ENCODE results near the gene CSTA. TPM values are rescaled to one million over a fixed set of nuclear protein-coding genes. Genes with fewer than 3 reads are reported as not detected.
A peak's percentile ranks its signal among the peaks of the same experiment; 100 is the strongest.

CSTA gene
- total and polyA plus RNA-seq, 7 experiments from 2014 or later: 0.30 to 44.4 (median 0.81) TPM; not detected in 2

GRCh38 chr3:122315619-122316018 lies 9.4 kb upstream of the CSTA start:
- ATAC-seq (no peak), DNase-seq (no peak)
- ChIA-PET POLR2A (no interaction called here), CTCF (no interaction called here)
- H3K27ac Mint-ChIP-seq: no peak overlapping the region
- H3K4me3 Mint-ChIP-seq: no peak overlapping the region
- Histone ChIP-seq H3K9me3 (ENCODE audit: control insufficient read depth in 2 of 3, low read length in 3 of 3) (no peaks in the 10 kb centered on the region), H3K27ac (ENCODE audit: low read depth, low read length) (no peak overlapping the region), H3K36me3 (ENCODE audit: control insufficient read depth in 2 of 3, insufficient read depth in 3 of 3, low read length in 3 of 3) (no peaks in the 10 kb centered on the region), H3K27me3 (ENCODE audit: control insufficient read depth in 2 of 2, insufficient read depth in 2 of 2, low read length in 2 of 2) (no peaks in the 10 kb centered on the region), H3K4me3 (ENCODE audit: low read length) (no peak overlapping the region), H3K4me1 (ENCODE audit: control insufficient read depth in 2 of 2, insufficient read depth in 2 of 2, low read length in 2 of 2) (no peaks in the 10 kb centered on the region)
- peaks cover 3 to 11% (median 4%) of the 10 kb centered on the region in 5 donors for H3K36me3 Mint-ChIP-seq
- peaks cover 5 to 15% (median 8%) of the 10 kb centered on the region in 7 donors for H3K4me1 Mint-ChIP-seq
- peaks cover 0 to 23% (median 6%) of the 10 kb centered on the region in 11 donors for H3K9me3 Mint-ChIP-seq
- intact Hi-C loops (cut with micrococcal nuclease): no loop called here
- H3K27me3 Mint-ChIP-seq: peaks cover 0 to 15% (median 9%) of the 10 kb centered on the region in 5 donors

GRCh38 chr3:122316368-122316767 lies 8.7 kb upstream of the CSTA start:
- no peaks in the 10 kb centered on the region for H3K27me3 ChIP-seq (ENCODE audit: control insufficient read depth in 2 of 2, insufficient read depth in 2 of 2, low read length in 2 of 2)
- ChIA-PET CTCF (no interaction called here), POLR2A (no interaction called here)
- DNase-seq (no peak), ATAC-seq (no peak)
- H3K4me3 ChIP-seq (ENCODE audit: low read length): no peak overlapping the region
- no peaks in the 10 kb centered on the region for H3K4me1 ChIP-seq (ENCODE audit: control insufficient read depth in 2 of 2, insufficient read depth in 2 of 2, low read length in 2 of 2)
- no peak overlapping the region for H3K4me3 Mint-ChIP-seq
- H3K27ac Mint-ChIP-seq: no peak overlapping the region
- H3K9me3 ChIP-seq (ENCODE audit: control insufficient read depth in 2 of 3, low read length in 3 of 3): no peaks in the 10 kb centered on the region
- intact Hi-C loops (cut with micrococcal nuclease): no loop called here
- peaks cover 7 to 19% (median 10%) of the 10 kb centered on the region in 7 donors for H3K4me1 Mint-ChIP-seq
- no peak overlapping the region for H3K27ac ChIP-seq (ENCODE audit: low read depth, low read length)
- H3K36me3 Mint-ChIP-seq: peaks cover 3 to 16% (median 4%) of the 10 kb centered on the region in 5 donors
- H3K27me3 Mint-ChIP-seq: peaks cover 0 to 14% (median 9%) of the 10 kb centered on the region in 5 donors
- H3K36me3 ChIP-seq (ENCODE audit: control insufficient read depth in 2 of 3, insufficient read depth in 3 of 3, low read length in 3 of 3): no peaks in the 10 kb centered on the region
- H3K9me3 Mint-ChIP-seq: peaks cover 0 to 23% (median 6%) of the 10 kb centered on the region in 11 donors

- H3K27me3 ChIP-seq (ENCODE audit: control insufficient read depth in 2 of 2, insufficient read depth in 2 of 2, low read length in 2 of 2): no peaks in the 10 kb centered on the region
- H3K36me3 Mint-ChIP-seq: peaks cover 3 to 19% (median 4%) of the 10 kb centered on the region in 5 donors
- H3K27ac Mint-ChIP-seq: no peak overlapping the region
- ChIA-PET POLR2A (no interaction called here), CTCF (no interaction called here)
- DNase-seq (no peak), ATAC-seq (no peak)
- no peaks in the 10 kb centered on the region for H3K9me3 ChIP-seq (ENCODE audit: control insufficient read depth in 2 of 3, low read length in 3 of 3)
- no peak overlapping the region for H3K27ac ChIP-seq (ENCODE audit: low read depth, low read length)
- intact Hi-C loops (cut with micrococcal nuclease): no loop called here
- no peak overlapping the region for H3K4me3 ChIP-seq (ENCODE audit: low read length)
- H3K27me3 Mint-ChIP-seq: peaks cover 0 to 14% (median 9%) of the 10 kb centered on the region in 5 donors
- peaks cover 0 to 23% (median 9%) of the 10 kb centered on the region in 11 donors for H3K9me3 Mint-ChIP-seq
- peaks cover 16 to 29% (median 21%) of the 10 kb centered on the region in 7 donors for H3K4me1 Mint-ChIP-seq
- H3K4me3 Mint-ChIP-seq: no peak overlapping the region
- H3K36me3 ChIP-seq (ENCODE audit: control insufficient read depth in 2 of 3, insufficient read depth in 3 of 3, low read length in 3 of 3): no peaks in the 10 kb centered on the region
- peaks cover 0 to 13% of the 10 kb centered on the region in 2 donors for H3K4me1 ChIP-seq (ENCODE audit: control insufficient read depth in 2 of 2, insufficient read depth in 2 of 2, low read length in 2 of 2)
Observed at GRCh38 chr3:122318620-122319019, 6.4 kb upstream of the CSTA start.

GRCh38 chr3:122322095-122323075 lies 2.7 kb upstream of the CSTA start:
- Mint-ChIP-seq H3K4me3 (peak overlapping the region in 6 of 10 donors; percentile 7 to 59 (median 40)), H3K27me3 (peaks cover 0 to 16% (median 0%) of the 10 kb centered on the region in 5 donors), H3K36me3 (peaks cover 3 to 19% (median 4%) of the 10 kb centered on the region in 5 donors), H3K27ac (peak overlapping the region in 8 of 9 donors; percentile 3 to 80 (median 52)), H3K9me3 (peaks cover 0 to 23% (median 9%) of the 10 kb centered on the region in 11 donors), H3K4me1 (peaks cover 16 to 35% (median 21%) of the 10 kb centered on the region in 7 donors)
- Histone ChIP-seq H3K4me3 (ENCODE audit: low read length) (no peak overlapping the region), H3K36me3 (ENCODE audit: control insufficient read depth in 2 of 3, insufficient read depth in 3 of 3, low read length in 3 of 3) (no peaks in the 10 kb centered on the region), H3K4me1 (ENCODE audit: control insufficient read depth in 2 of 2, insufficient read depth in 2 of 2, low read length in 2 of 2) (peaks cover 0 to 13% of the 10 kb centered on the region in 2 donors), H3K27me3 (ENCODE audit: control insufficient read depth in 2 of 2, insufficient read depth in 2 of 2, low read length in 2 of 2) (no peaks in the 10 kb centered on the region), H3K27ac (ENCODE audit: low read depth, low read length) (peak overlapping the region; percentile 22), H3K9me3 (ENCODE audit: control insufficient read depth in 2 of 3, low read length in 3 of 3) (no peaks in the 10 kb centered on the region)
- peak in 8 of 9 donors; percentile 35 to 70 (median 59) for DNase-seq
- ChIA-PET CTCF (interaction anchor here (0.7 to 1.1 kb wide), 2 partner anchors 17 to 767 kb away, joined by 3 read pairs; no protein-coding TSS in a partner anchor), POLR2A (interaction anchor here (1.0 to 1.4 kb wide), 2 partner anchors 11 to 63 kb away, joined by 3 to 6 read pairs; no protein-coding TSS in a partner anchor)
- intact Hi-C loops (cut with micrococcal nuclease): loop anchor here in 1 of 2 donors (1.0 to 5.0 kb wide), 2 partner anchors 9 to 60 kb away; partner anchors contain the start of genes FAM162A and MIX23
- peak; percentile 96 for ATAC-seq

- peaks cover 0 to 8% (median 0%) of the 10 kb centered on the region in 5 donors for H3K36me3 Mint-ChIP-seq
- ChIA-PET POLR2A (no interaction called here), CTCF (interaction anchor here (0.5 kb wide), 1 partner anchor 557 kb away, joined by 3 read pairs; no protein-coding TSS in a partner anchor)
- ATAC-seq (no peak), DNase-seq (no peak)
- no peaks in the 10 kb centered on the region for H3K9me3 ChIP-seq (ENCODE audit: control insufficient read depth in 2 of 3, low read length in 3 of 3)
- H3K27ac Mint-ChIP-seq: no peak overlapping the region
- no peak overlapping the region for H3K4me3 Mint-ChIP-seq
- intact Hi-C loops (cut with micrococcal nuclease): no loop called here
- peaks cover 0 to 13% of the 10 kb centered on the region in 2 donors for H3K4me1 ChIP-seq (ENCODE audit: control insufficient read depth in 2 of 2, insufficient read depth in 2 of 2, low read length in 2 of 2)
- peaks cover 0 to 4% of the 10 kb centered on the region in 2 donors for H3K27me3 ChIP-seq (ENCODE audit: control insufficient read depth in 2 of 2, insufficient read depth in 2 of 2, low read length in 2 of 2)
- no peaks in the 10 kb centered on the region for H3K36me3 ChIP-seq (ENCODE audit: control insufficient read depth in 2 of 3, insufficient read depth in 3 of 3, low read length in 3 of 3)
- peaks cover 16 to 29% (median 21%) of the 10 kb centered on the region in 7 donors for H3K4me1 Mint-ChIP-seq
- peaks cover 0 to 14% (median 4%) of the 10 kb centered on the region in 5 donors for H3K27me3 Mint-ChIP-seq
- no peak overlapping the region for H3K4me3 ChIP-seq (ENCODE audit: low read length)
- H3K9me3 Mint-ChIP-seq: peaks cover 0 to 3% (median 0%) of the 10 kb centered on the region in 11 donors
- no peak overlapping the region for H3K27ac ChIP-seq (ENCODE audit: low read depth, low read length)
Observed at GRCh38 chr3:122325769-122326168, 721 bp downstream of the CSTA start.

- H3K4me1 ChIP-seq (ENCODE audit: control insufficient read depth in 2 of 2, insufficient read depth in 2 of 2, low read length in 2 of 2): no peaks in the 10 kb centered on the region
- H3K27ac ChIP-seq (ENCODE audit: low read depth, low read length): no peak overlapping the region
- no peak for DNase-seq
- H3K27me3 ChIP-seq (ENCODE audit: control insufficient read depth in 2 of 2, insufficient read depth in 2 of 2, low read length in 2 of 2): peaks cover 0 to 4% of the 10 kb centered on the region in 2 donors
- CTCF ChIA-PET: no interaction called here
- POLR2A ChIA-PET: no interaction called here
- H3K36me3 ChIP-seq (ENCODE audit: control insufficient read depth in 2 of 3, insufficient read depth in 3 of 3, low read length in 3 of 3): no peaks in the 10 kb centered on the region
- peaks cover 0 to 2% (median 0%) of the 10 kb centered on the region in 7 donors for H3K4me1 Mint-ChIP-seq
- H3K36me3 Mint-ChIP-seq: no peaks in the 10 kb centered on the region
- peaks cover 5 to 45% (median 22%) of the 10 kb centered on the region in 5 donors for H3K27me3 Mint-ChIP-seq
- H3K9me3 Mint-ChIP-seq: no peaks in the 10 kb centered on the region
- no peak overlapping the region for H3K4me3 ChIP-seq (ENCODE audit: low read length)
- no peak overlapping the region for H3K4me3 Mint-ChIP-seq
- H3K9me3 ChIP-seq (ENCODE audit: control insufficient read depth in 2 of 3, low read length in 3 of 3): no peaks in the 10 kb centered on the region
- H3K27ac Mint-ChIP-seq: no peak overlapping the region
- intact Hi-C loops (cut with micrococcal nuclease): no loop called here
- no peak for ATAC-seq
Observed at GRCh38 chr3:122331886-122332285, 6.8 kb downstream of the CSTA start.
